ENCODE data around the gene PGAM5. TPM values are rescaled to one million over a fixed set of nuclear protein-coding genes. Genes with fewer than 3 reads are reported as not detected.

Gene PGAM5
- polyA plus RNA-seq, 2 of the 4 experiments (the other 2 are of a cell fraction) = 29.3 to 51.3 TPM

GRCh38 chr12:132764231-132764630 is 53.6 kb downstream of the PGAM5 start:
- no peak for ATAC-seq
- no peak overlapping the region for H3K4me3 ChIP-seq
- no peak for DNase-seq (ENCODE audit: low read depth in 1 of 2, low spot score in 1 of 2)
- no peak for FAIRE-seq
- WGBS (ENCODE audit: missing lambda C conversion rate) = 89% methylated on average over 20 of the region's 20 CpGs
- CTCF ChIA-PET = interaction anchor here (0.6 to 1.4 kb wide), 4 partner anchors 28 to 126 kb away, joined by 3 to 4 read pairs (median 3); no protein-coding TSS in a partner anchor
- no peak overlapping the region for H3K27ac ChIP-seq
- POLR2A ChIA-PET = no interaction called here
- TF ChIP-seq JUNB (IDR thresholded peaks at IDR 0.05) = no peak
- no peak for TF ChIP-seq FOXS1 (CRISPR knock-in tag; IDR thresholded peaks at IDR 0.05)
- no peak for TF ChIP-seq HOXB5 (CRISPR knock-in tag; IDR thresholded peaks at IDR 0.05)
- TF ChIP-seq ZSCAN20 (CRISPR knock-in tag; IDR thresholded peaks at IDR 0.05) = no peak
- no peak for TF ChIP-seq POLR2AphosphoS2 (conservative IDR thresholded peaks at IDR 0.05; ENCODE audit: low read length)
- TF ChIP-seq USF2 (IDR thresholded peaks at IDR 0.05) = no peak
- no peak for TF ChIP-seq E2F6 (IDR thresholded peaks at IDR 0.05; ENCODE audit: borderline replicate concordance, low read depth)
- no peak for TF ChIP-seq ELK1 (IDR thresholded peaks at IDR 0.05; ENCODE audit: low read depth, low read length)
- TF ChIP-seq FOSL2 (IDR thresholded peaks at IDR 0.05) = no peak
- no peak for TF ChIP-seq FOSL2 (CRISPR knock-in tag; IDR thresholded peaks at IDR 0.05)
- no peak for TF ChIP-seq ZNF302 (CRISPR knock-in tag; IDR thresholded peaks at IDR 0.05)
- no peak for TF ChIP-seq SREBF2 (IDR thresholded peaks at IDR 0.05)
- TF ChIP-seq RCOR1 (IDR thresholded peaks at IDR 0.05; ENCODE audit: low read depth, low read length) = no peak
- TF ChIP-seq RAD21 (conservative IDR thresholded peaks at IDR 0.05 in 1 of 2, IDR thresholded peaks at IDR 0.05 in 1 of 2) = no peak
- no peak for TF ChIP-seq KDM5A (IDR thresholded peaks at IDR 0.05)
- TF ChIP-seq FOSB (CRISPR knock-in tag; IDR thresholded peaks at IDR 0.05) = no peak
- no peak overlapping the region for H3K4me2 ChIP-seq
- H3K4me1 ChIP-seq = peaks cover 6% of the 10 kb centered on the region
- no peaks in the 10 kb centered on the region for H3K9me3 ChIP-seq

GRCh38 chr12:132765361-132765760 is 54.7 kb downstream of the PGAM5 start:
- Histone ChIP-seq H3K9me3 (no peaks in the 10 kb centered on the region), H3K4me3 (no peak overlapping the region), H3K27ac (no peak overlapping the region), H3K4me2 (no peak overlapping the region), H3K4me1 (no peaks in the 10 kb centered on the region)
- ChIA-PET POLR2A (no interaction called here), CTCF (interaction anchor here (1.2 kb wide), 1 partner anchor 10 kb away, joined by 4 read pairs; no protein-coding TSS in a partner anchor)
- FAIRE-seq (no peak), ATAC-seq (no peak), DNase-seq (ENCODE audit: low read depth in 1 of 2, low spot score in 1 of 2) (no peak)
- TF ChIP-seq CTCF (IDR thresholded peaks at IDR 0.05) (no peak), ELK1 (IDR thresholded peaks at IDR 0.05; ENCODE audit: low read depth, low read length) (no peak), KDM5A (IDR thresholded peaks at IDR 0.05) (no peak), BHLHE40 (IDR thresholded peaks at IDR 0.05; ENCODE audit: low read depth, low read length) (no peak), HOXA7 (CRISPR knock-in tag; IDR thresholded peaks at IDR 0.05) (no peak), RCOR1 (IDR thresholded peaks at IDR 0.05; ENCODE audit: low read depth, low read length) (no peak)
- 88% methylated on average over 7 of the region's 11 CpGs for WGBS (ENCODE audit: missing lambda C conversion rate)
